A172 (cell line): ENCODE measurements around the gene AMTN. TPM values are rescaled to one million over a fixed set of nuclear protein-coding genes. Genes with fewer than 3 reads are reported as not detected.
"Not testable (repeated sequence)": the region's sequence is repeated elsewhere in the genome, so short reads cannot be mapped to it uniquely, and the experiment has no call there.

Experiments
- DNase-seq: peaks from one replicate; pipeline ENCODE4 v3.0.0-alpha.2; 2015; ENCODE audit warnings: low spot score
- total RNA-seq: library from RNA; depleted of rRNA; stranded (reverse); fragments of >200 nt; shearing (Covaris generic); gene quantifications from 2 replicates; pipeline ENCODE4 v1.2.3, GENCODE V29; 2014; rRNA removed

Gene AMTN
- total RNA-seq: 17.4 and 29.6 TPM in 2 replicates

GRCh38 chr4:70518269-70518668 is at the start of gene AMTN:
AMTN (plus strand) TSS chr4:70518569; CDS start chr4:70518778, 209 bp downstream.
- DNase-seq: no peak

GRCh38 chr4:70471897-70472296 is 46.5 kb upstream of the AMTN start, which contains the start of gene MUC7:
MUC7 (plus strand) TSS chr4:70472197; CDS start chr4:70474022, 1,825 bp downstream.
- DNase-seq: no peak

GRCh38 chr4:70473679-70474078 is 44.7 kb upstream of the AMTN start:
- DNase-seq: no peak

GRCh38 chr4:70488748-70489147 is 29.6 kb upstream of the AMTN start:
- DNase-seq: no peak

- no peak for DNase-seq
Measured at GRCh38 chr4:70496231-70496630, 22.1 kb upstream of the AMTN start.

GRCh38 chr4:70501838-70502237 is 16.5 kb upstream of the AMTN start:
- DNase-seq: not testable (repeated sequence)

GRCh38 chr4:70504733-70505132 is 13.6 kb upstream of the AMTN start:
- no peak for DNase-seq

GRCh38 chr4:70505151-70505748 is 13.1 kb upstream of the AMTN start:
- DNase-seq: peak; percentile 18

GRCh38 chr4:70508801-70509200 is 9.6 kb upstream of the AMTN start:
- DNase-seq: no peak

- no peak for DNase-seq
Measured at GRCh38 chr4:70511365-70511764, 7.0 kb upstream of the AMTN start.

GRCh38 chr4:70515367-70516250 is 2.8 kb upstream of the AMTN start:
- DNase-seq: peak; percentile 73

- DNase-seq: peak; percentile 41
Measured at GRCh38 chr4:70518716-70519115, 347 bp downstream of the AMTN start.

- DNase-seq: no peak
Measured at GRCh38 chr4:70522626-70523025, 4.3 kb downstream of the AMTN start.

GRCh38 chr4:70530997-70531396 is 12.6 kb downstream of the AMTN start:
- no peak for DNase-seq

GRCh38 chr4:70531981-70532380 is 13.6 kb downstream of the AMTN start:
- DNase-seq: no peak

- no peak for DNase-seq
Measured at GRCh38 chr4:70533211-70533610, 14.8 kb downstream of the AMTN start.

- no peak for DNase-seq
Measured at GRCh38 chr4:70533791-70534190, 15.4 kb downstream of the AMTN start.

- DNase-seq: not testable (repeated sequence)
Measured at GRCh38 chr4:70534886-70535285, 16.5 kb downstream of the AMTN start.

GRCh38 chr4:70538869-70539268 is 20.5 kb downstream of the AMTN start:
- DNase-seq: no peak

- peak; percentile 48 for DNase-seq
Measured at GRCh38 chr4:70544279-70544868, 26.0 kb downstream of the AMTN start.

GRCh38 chr4:70556856-70557255 is 38.5 kb downstream of the AMTN start:
- peak; percentile 21 for DNase-seq

- peak; percentile 30 for DNase-seq
Measured at GRCh38 chr4:70559211-70559830, 41.0 kb downstream of the AMTN start.
